MM.1S (cell line): ENCODE results near the gene CNTFR.

Source experiments
- DNase-seq: peaks from one replicate; pipeline ENCODE4 v3.0.0-alpha.2; 2015
- H2AFZ ChIP-seq: fragments of 300-600 bp; sonication (generic); 2 replicates; pipeline ENCODE4 v1.6.0; 2016; ENCODE audit warnings: antibody characterized with exemption, low read length
- H3F3A ChIP-seq: fragments of 300-600 bp; sonication (generic); 2 replicates; pipeline ENCODE4 v1.6.1; 2016; ENCODE audit warnings: mild to moderate bottlenecking, antibody characterized with exemption, low read length, moderate library complexity, mixed read lengths; ENCODE audit not compliant: insufficient read depth
- H3K27ac ChIP-seq: fragments of 300-600 bp; sonication (generic); 2 replicates; pipeline ENCODE4 v1.5.1; 2016; ENCODE audit warnings: mild to moderate bottlenecking, low read length
- H3K27me3 ChIP-seq: fragments of 300-600 bp; sonication (generic); replicated peaks from 2 replicates; pipeline ENCODE4 v1.6.0; 2016; ENCODE audit warnings: low read length; ENCODE audit not compliant: insufficient read depth
- H3K36me3 ChIP-seq: fragments of 300-600 bp; sonication (generic); replicated peaks from 2 replicates; pipeline ENCODE4 v1.6.1; 2016; ENCODE audit warnings: mild to moderate bottlenecking, low read length, mixed read lengths; ENCODE audit not compliant: insufficient read depth
- H3K4me1 ChIP-seq: fragments of 300-600 bp; sonication (generic); 2 replicates; pipeline ENCODE4 v1.6.1; 2016; ENCODE audit warnings: low read length, mixed read lengths
- H3K4me2 ChIP-seq: fragments of 300-600 bp; sonication (generic); 2 replicates; pipeline ENCODE4 v1.6.0; 2016; ENCODE audit warnings: low read depth, low read length
- H3K4me3 ChIP-seq: fragments of 300-600 bp; sonication (generic); 2 replicates; pipeline ENCODE4 v1.5.1; 2016; ENCODE audit warnings: low read length, mixed read lengths
- H3K79me2 ChIP-seq: fragments of 300-600 bp; sonication (generic); 2 replicates; pipeline ENCODE4 v1.6.1; 2016; ENCODE audit warnings: mixed run types, low read length, mixed read lengths
- H3K9ac ChIP-seq: fragments of 300-600 bp; sonication (generic); 2 replicates; pipeline ENCODE4 v1.6.1; 2016; ENCODE audit warnings: low read length, mixed read lengths
- H3K9me2 ChIP-seq: fragments of 300-600 bp; sonication (generic); replicated peaks from 2 replicates; pipeline ENCODE4 v1.6.1; 2016; ENCODE audit warnings: mild to moderate bottlenecking, low read length, mixed read lengths; ENCODE audit not compliant: insufficient read depth
- H3K9me3 ChIP-seq: fragments of 300-600 bp; sonication (generic); replicated peaks from 2 replicates; pipeline ENCODE4 v1.6.1; 2016; ENCODE audit warnings: mild to moderate bottlenecking, low read length, mixed read lengths; ENCODE audit not compliant: insufficient read depth
- H4K20me1 ChIP-seq: fragments of 300-600 bp; sonication (generic); 2 replicates; pipeline ENCODE4 v1.6.1; 2016; ENCODE audit warnings: mild to moderate bottlenecking, low read length, moderate library complexity, mixed read lengths; ENCODE audit not compliant: insufficient read depth
- EZH2 ChIP-seq: fragments of 300-600 bp; sonication (generic); optimal IDR thresholded peaks from 2 replicates; pipeline ENCODE3; 2017; ENCODE audit warnings: low read depth, mild to moderate bottlenecking, antibody characterized with exemption, low read length, mixed read lengths
- EZH2phosphoT487 ChIP-seq: fragments of 300-600 bp; sonication (generic); IDR thresholded peaks from 2 replicates; pipeline ENCODE4 v1.6.1; 2018; ENCODE audit warnings: antibody characterized with exemption, low read length
- TF ChIP-seq, protein P1 (sequence below): fragments of 300-600 bp; sonication (generic); IDR thresholded peaks from 2 replicates; pipeline ENCODE4 v1.5.1; 2016; ENCODE audit warnings: antibody characterized with exemption, low read length, mixed read lengths

CNTFR gene

DNA sequence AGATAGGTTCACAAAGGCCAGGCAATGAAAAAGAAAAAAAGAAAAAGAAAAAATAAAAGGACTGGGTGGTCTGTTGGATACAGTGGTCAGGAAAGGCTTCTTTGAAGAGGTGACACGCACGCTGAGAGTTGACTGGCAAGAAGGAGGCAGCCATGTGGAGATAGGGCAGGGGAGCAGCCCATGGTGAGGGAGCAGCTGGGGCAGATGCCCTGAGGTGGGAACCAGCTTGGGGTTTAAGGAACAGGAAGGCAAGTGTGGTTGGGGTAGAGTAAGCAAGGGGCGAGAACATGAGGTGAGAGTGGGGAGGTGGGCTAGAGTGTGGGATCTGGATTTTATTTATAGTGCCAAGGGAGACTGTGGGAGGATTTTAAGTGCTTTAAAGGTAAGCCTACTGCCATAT, 73.6 kb downstream of the CNTFR start:
- Histone ChIP-seq H3K4me3 (no peak overlapping the region), H3F3A (no peaks in the 10 kb centered on the region)

DNA sequence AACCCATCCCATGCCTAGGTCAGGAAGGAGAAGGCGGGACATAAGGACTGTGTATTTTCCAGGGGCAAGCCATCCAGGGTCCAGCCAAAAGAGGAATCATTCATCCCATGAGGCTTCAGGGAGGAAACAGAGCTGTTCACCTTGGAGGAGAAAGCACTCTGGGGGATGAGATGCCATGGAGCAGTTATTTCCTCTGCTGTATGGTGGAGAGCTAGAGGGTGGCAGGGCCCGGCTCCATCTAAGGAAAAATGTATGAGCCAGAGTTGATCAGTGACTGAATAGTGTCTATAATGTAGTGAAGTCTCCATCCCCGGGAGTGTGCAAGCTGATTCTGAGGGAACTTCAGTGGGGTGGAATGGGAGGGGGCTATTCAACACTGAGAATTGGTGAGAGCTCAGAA, 74.7 kb downstream of the CNTFR start:
- H3K79me2 ChIP-seq: no peaks in the 10 kb centered on the region
- H3K36me3 ChIP-seq: no peaks in the 10 kb centered on the region
- no peaks in the 10 kb centered on the region for H3K4me1 ChIP-seq
- H3F3A ChIP-seq: no peaks in the 10 kb centered on the region
- no peak overlapping the region for H3K27ac ChIP-seq
- peaks cover 6% of the 10 kb centered on the region; the same call in 1 of the 2 replicates for H3K27me3 ChIP-seq
- no peak overlapping the region for H3K4me2 ChIP-seq
- no peak for DNase-seq
- no peak overlapping the region for H3K9ac ChIP-seq
- TF ChIP-seq, protein P1, sequence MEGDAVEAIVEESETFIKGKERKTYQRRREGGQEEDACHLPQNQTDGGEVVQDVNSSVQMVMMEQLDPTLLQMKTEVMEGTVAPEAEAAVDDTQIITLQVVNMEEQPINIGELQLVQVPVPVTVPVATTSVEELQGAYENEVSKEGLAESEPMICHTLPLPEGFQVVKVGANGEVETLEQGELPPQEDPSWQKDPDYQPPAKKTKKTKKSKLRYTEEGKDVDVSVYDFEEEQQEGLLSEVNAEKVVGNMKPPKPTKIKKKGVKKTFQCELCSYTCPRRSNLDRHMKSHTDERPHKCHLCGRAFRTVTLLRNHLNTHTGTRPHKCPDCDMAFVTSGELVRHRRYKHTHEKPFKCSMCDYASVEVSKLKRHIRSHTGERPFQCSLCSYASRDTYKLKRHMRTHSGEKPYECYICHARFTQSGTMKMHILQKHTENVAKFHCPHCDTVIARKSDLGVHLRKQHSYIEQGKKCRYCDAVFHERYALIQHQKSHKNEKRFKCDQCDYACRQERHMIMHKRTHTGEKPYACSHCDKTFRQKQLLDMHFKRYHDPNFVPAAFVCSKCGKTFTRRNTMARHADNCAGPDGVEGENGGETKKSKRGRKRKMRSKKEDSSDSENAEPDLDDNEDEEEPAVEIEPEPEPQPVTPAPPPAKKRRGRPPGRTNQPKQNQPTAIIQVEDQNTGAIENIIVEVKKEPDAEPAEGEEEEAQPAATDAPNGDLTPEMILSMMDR: no peak
- TF ChIP-seq EZH2phosphoT487: no peak
- no peak for TF ChIP-seq EZH2
- no peaks in the 10 kb centered on the region for H3K9me3 ChIP-seq
- no peaks in the 10 kb centered on the region for H4K20me1 ChIP-seq
- no peaks in the 10 kb centered on the region for H3K9me2 ChIP-seq
- H2AFZ ChIP-seq: no peak overlapping the region
- no peak overlapping the region for H3K4me3 ChIP-seq

More for the DNA sequence above, 73.6 kb downstream of the CNTFR start:
- H3K9me2 ChIP-seq: no peaks in the 10 kb centered on the region
- peaks cover 6% of the 10 kb centered on the region; the same call in 1 of the 2 replicates for H3K27me3 ChIP-seq
- H3K27ac ChIP-seq: no peak overlapping the region
- H2AFZ ChIP-seq: no peak overlapping the region
- no peaks in the 10 kb centered on the region for H3K36me3 ChIP-seq
- TF ChIP-seq EZH2phosphoT487 (no peak), EZH2 (no peak)
- TF ChIP-seq, protein P1: no peak
- no peaks in the 10 kb centered on the region for H4K20me1 ChIP-seq
- H3K4me1 ChIP-seq: no peaks in the 10 kb centered on the region
- no peak overlapping the region for H3K9ac ChIP-seq
- no peak for DNase-seq
- H3K9me3 ChIP-seq: no peaks in the 10 kb centered on the region
- no peak overlapping the region for H3K4me2 ChIP-seq
- no peaks in the 10 kb centered on the region for H3K79me2 ChIP-seq

DNA sequence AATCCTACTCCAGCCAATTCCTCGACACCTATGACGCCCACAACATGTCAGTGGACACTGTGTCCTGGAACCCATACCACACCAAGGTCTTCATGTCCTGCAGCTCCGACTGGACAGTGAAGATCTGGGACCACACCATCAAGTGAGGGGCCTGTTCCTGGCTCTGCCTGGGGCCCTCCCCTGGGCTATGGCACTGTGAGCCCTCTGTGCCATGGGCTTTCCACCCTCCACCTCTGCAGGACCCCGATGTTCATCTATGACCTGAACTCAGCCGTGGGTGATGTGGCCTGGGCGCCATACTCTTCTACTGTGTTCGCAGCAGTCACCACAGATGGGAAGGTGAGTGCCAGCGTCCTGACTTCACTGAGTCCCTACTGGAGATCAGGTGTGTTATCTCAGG, 75.1 kb downstream of the CNTFR start:
- DNase-seq: no peak
- H3K9ac ChIP-seq: no peak overlapping the region
- H3K9me3 ChIP-seq: no peaks in the 10 kb centered on the region
- no peak overlapping the region for H3K27ac ChIP-seq
- H2AFZ ChIP-seq: no peak overlapping the region
- H3K27me3 ChIP-seq: peaks cover 6% of the 10 kb centered on the region; the same call in 1 of the 2 replicates
- H3K9me2 ChIP-seq: no peaks in the 10 kb centered on the region
- TF ChIP-seq EZH2phosphoT487: no peak
- TF ChIP-seq, protein P1: no peak
- no peak for TF ChIP-seq EZH2
- H3K4me1 ChIP-seq: no peaks in the 10 kb centered on the region
- no peaks in the 10 kb centered on the region for H4K20me1 ChIP-seq
- H3K36me3 ChIP-seq: no peaks in the 10 kb centered on the region
- H3K79me2 ChIP-seq: no peaks in the 10 kb centered on the region
- H3F3A ChIP-seq: no peaks in the 10 kb centered on the region
- H3K4me3 ChIP-seq: no peak overlapping the region
- H3K4me2 ChIP-seq: no peak overlapping the region
